EH (cell line): ENCODE results near the gene ODF2.
"Not testable (repeated sequence)": the region's sequence is repeated elsewhere in the genome, so short reads cannot be mapped to it uniquely, and the experiment has no call there.

Experiments used
- DNase-seq: peaks from one replicate; pipeline ENCODE4 v3.0.0-alpha.2; 2015; ENCODE audit warnings: low read depth

Gene ODF2

DNA sequence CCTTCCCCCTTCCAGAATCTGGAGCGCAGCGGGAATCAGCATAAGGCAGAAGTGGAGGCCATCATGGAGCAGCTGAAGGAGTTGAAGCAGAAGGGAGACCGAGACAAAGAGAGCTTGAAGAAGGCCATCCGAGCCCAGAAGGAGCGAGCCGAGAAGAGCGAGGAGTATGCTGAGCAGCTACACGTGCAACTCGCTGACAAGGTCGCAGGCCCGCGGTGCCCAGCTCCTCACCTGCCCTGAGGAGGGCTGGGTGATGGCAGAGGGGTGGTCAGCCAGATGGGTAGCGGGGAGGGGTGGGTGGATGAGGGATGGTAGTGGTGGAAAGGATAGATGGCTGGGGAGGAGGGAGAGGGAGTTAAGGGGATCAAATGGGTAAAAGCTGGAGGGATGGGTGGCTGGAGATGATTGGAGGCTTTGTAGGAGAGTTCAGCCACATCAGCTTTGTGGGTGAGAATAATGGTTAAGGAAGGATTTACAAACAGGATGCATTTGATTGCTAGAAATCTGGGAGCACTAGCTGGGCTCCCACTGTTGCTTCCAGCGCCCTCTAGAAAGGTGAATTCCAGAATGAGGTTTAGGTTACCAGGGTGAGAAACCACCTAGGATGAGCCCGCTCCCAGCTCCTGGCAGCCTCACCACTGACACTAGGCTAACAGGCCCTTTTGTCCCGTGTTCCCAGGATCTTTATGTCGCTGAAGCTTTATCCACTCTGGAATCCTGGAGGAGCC is 29.0 kb downstream of the ODF2 start:
- DNase-seq, result no peak

DNA sequence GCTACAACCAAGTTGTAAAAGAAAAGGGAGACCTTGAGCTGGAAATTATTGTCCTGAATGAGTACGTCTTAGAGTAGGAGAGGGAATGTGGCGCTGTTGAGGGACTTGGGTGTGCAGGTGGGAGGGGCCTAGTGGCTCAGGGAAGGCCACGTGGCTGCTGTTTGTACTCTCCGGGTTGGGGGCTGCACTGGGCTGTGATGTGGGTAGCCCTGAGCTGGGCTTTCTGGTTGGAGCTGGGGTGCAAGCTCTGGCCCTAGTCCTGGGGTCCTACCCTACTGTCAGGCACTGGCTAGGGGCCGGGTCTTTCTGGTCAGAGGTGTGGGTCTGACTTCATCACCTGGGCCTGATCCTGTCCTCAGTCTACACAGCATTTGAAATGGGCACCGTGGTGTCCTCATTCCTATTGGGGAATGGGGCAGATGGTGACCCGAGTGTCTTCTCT is 29.6 kb downstream of the ODF2 start:
- DNase-seq, result no peak

- no peak for DNase-seq
These were observed 30.4 kb downstream of the ODF2 start for GRCh38 chr9:128486201-128486600.

- no peak for DNase-seq
These were observed 37.6 kb downstream of the ODF2 start for GRCh38 chr9:128493424-128493823.

DNA sequence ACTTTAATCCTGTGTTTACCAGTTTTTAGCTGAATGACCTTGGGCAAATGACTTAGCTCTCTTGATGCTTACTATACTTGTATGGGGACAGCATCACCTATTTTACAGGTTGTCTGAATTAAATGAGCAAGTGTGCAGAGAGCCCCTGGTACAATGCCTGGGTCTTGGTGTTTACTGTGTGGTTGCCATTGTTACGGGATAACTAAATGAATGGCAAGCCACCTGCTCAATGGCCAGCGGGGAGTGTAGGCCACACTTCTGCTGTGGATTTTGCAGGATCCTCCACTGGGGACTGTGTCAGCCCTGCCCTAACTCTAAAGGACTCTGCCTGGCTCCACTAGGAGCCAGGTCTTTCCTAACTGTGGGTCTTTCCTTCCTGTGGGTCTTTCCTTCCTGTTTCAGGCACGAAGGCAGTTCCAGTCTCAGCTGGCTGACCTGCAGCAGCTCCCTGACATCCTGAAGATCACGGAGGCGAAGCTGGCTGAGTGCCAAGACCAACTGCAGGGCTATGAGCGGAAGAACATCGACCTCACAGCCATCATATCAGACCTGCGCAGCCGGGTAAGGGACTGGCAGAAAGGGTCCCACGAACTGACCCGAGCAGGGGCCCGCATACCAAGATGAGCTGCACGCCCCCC is 38.4 kb downstream of the ODF2 start:
- DNase-seq, result no peak

GRCh38 chr9:128494746-128495129 is 38.9 kb downstream of the ODF2 start:
- no peak for DNase-seq

DNA sequence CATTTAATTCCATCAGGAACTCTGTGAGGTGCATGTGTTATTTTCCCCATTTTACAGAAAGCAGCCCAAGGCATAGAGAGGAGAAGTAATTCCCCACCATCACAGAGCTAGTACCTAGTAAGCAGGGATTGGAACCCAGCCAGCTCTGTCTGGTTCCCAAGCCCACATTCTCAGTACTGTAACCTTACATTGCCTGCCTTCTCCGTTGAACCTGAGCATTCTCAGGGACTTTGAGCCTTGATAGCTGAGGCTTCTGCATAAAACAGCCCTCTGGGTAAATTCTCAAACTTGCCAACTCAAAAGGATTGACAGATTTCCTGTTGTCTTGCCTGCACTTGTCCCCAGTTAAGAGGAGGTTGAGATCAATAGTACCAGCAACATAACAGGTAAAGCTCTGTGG is 39.5 kb downstream of the ODF2 start:
- no peak for DNase-seq

DNA sequence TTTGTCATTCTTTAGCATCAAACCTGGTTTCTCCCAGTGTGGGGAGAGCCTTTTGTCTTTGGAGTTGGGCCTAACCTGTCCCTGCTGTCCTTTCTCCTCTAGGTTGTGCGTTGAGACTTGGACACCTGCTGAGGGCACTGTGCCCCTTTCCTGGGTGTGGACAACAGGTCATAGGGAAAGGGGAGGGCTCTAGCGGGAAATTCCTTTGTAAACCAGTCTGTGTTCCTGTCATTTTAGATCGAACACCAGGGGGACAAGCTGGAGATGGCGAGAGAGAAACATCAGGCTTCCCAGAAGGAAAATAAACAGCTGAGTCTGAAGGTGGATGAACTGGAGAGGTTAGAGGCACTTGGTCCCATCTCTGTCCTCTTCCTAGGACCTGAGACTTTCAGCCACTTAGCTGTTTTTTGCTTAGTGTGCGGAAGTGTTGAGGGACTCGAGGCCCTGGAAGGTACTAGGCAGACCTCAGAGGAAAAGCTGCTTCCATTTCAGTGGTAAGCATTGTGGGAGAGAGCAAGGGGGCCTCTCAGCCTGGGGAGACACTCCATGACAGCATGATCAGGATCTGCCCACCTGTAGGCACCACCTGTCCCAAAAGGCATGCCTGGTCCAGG is 40.1 kb downstream of the ODF2 start:
- DNase-seq, result no peak

DNA sequence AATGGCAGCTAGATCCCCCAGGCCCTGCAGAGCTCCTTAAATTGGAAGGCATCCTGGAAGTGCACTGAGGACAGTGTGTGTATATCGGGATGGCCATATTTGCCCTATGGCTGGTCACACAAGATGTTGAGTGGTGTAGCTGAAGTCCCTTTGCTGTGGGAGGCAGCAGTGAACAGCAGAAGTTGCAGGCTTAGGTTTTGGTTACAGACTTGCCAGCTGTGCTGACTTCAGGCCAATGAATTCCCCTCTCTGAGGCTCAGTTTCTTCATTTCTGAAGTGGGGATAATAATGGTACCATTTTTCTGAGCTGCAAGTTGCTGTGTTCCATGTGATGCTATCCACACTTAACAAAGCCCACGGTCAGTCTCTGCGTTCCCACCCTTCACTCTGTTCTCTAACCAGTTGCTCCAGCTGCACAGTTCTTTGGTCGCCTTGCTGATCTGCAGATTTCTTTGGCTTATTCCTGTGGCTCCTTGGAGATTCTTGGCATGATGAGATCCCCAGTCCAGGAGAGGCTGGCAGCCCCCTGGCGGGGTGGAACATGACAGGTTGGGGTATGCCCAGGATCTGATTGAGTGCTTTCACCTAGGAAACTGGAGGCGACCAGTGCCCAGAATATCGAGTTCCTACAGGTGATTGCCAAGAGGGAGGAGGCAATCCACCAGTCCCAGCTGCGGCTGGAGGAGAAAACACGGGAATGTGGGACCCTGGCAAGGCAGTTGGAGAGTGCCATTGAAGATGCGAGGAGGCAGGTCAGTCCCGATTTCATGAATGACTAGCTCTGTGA is 42.2 kb downstream of the ODF2 start:
- no peak for DNase-seq

DNA sequence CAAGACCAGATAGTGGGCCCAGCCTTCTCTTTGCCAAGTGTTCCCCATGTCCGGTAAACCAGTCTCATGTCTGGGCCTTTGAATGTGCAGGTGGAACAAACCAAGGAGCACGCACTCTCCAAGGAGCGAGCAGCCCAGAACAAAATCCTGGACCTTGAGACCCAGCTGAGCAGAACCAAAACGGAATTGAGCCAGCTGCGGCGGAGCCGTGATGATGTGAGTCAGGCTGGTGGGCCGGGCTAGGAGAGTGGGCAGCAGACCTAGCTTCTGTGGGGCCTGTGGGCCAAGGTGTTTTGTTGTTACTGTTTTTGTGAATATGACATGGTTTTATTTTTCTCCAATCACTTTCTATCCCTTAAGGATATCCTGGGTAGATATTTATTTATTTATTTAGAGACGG is 43.1 kb downstream of the ODF2 start:
- DNase-seq, result no peak

GRCh38 chr9:128499920-128500319 is 44.1 kb downstream of the ODF2 start:
- DNase-seq, result no peak

- peak; percentile 93 for DNase-seq
These were observed 47.6 kb downstream of the ODF2 start for GRCh38 chr9:128503415-128503825.

GRCh38 chr9:128503870-128504269 is 48.1 kb downstream of the ODF2 start:
- DNase-seq, result peak; percentile 35

- peak; percentile 91 for DNase-seq
These were observed 48.9 kb downstream of the ODF2 start, which contains the start of gene GLE1 for GRCh38 chr9:128504485-128505413. Gene GLE1 (plus strand): TSS chr9:128504719. CDS start chr9:128504806, 87 bp downstream.

DNA sequence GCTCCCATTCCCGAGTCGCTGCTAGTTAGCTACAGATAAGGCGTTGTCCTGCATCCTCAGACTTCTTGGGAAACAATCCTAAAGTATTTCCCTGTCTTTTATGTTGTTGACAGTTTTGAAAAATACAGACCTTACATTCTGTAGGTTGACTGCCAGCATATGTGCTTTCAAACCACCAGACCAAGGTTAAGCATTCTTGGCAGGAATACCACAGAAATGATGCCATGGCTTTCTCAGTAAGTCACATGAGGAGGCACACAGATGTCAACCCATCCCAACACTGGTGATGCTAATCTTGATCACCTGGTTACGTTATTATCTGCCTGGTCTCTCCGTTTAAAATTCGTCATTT is 49.6 kb downstream of the ODF2 start:
- DNase-seq, result peak; percentile 51

DNA sequence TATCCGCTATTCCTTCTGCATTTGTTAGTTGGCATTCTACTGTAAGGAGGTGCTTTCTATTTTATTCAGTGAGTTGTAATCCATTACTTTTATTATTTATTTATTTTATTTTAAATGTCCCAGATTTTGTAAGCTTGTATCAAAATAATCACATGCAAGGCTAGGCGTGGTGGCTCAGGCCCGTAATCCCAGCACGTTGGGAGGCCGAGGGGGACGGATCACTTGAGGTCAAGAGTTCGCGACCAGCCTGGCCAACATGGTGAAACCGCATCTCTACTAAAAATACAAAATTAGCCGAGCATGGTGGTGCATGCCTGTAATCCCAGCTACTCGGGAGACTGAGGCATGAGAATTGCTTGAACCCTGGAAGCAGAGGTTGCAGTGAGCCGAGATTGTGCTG is 50.1 kb downstream of the ODF2 start:
- DNase-seq, result not testable (repeated sequence)

DNA sequence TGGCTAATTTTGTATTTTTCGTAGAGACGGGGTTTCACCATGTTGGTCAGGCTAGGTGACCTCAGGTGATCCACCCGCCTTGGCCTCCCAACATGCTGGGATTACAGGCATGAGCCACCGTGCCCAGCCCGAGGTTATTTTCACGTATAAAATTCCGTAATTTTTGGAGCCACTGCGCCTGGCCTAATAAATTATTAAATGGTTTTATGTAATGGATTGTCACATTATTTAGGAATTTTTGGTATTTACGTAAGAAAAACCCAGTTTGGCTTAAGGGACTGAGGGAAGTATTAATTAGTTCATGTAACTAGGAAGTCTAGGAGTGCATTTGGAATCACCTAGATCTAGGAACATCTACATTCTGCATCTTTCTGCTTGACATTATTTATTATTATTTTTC is 57.0 kb downstream of the ODF2 start:
- no peak for DNase-seq

GRCh38 chr9:128521956-128522355 is 66.2 kb downstream of the ODF2 start:
- DNase-seq, result no peak

DNA sequence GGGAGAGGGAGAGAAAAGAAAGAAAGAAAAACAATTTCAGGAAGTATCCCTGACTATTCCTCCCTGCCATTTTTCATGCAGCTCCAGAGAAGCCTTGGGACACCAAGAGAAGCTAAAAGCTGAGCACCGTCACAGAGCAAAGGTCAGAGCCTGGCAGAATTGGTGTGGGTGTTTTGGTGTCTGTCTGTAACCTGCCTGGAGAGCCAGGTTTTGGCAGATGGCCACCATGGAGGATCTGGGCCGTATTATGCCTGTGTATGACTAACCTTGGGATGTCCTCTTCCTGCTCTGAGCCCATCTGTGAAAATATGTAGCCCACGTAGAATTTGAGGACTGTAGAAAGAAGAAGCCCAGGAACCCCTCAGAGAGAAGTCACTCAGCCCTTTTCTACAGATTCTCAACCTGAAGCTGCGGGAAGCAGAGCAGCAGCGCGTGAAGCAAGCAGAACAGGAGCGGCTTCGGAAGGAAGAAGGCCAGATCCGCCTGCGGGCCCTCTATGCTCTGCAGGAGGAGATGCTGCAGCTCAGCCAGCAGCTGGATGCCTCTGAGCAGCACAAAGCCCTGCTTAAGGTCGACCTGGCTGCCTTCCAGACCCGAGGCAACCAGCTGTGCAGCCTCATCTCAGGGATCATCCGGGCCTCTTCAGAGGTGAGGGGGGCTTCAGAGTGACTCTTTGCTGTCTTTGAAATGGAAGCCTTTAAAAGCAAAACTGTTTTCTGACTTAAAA is 67.6 kb downstream of the ODF2 start:
- DNase-seq, result peak; percentile 43

DNA sequence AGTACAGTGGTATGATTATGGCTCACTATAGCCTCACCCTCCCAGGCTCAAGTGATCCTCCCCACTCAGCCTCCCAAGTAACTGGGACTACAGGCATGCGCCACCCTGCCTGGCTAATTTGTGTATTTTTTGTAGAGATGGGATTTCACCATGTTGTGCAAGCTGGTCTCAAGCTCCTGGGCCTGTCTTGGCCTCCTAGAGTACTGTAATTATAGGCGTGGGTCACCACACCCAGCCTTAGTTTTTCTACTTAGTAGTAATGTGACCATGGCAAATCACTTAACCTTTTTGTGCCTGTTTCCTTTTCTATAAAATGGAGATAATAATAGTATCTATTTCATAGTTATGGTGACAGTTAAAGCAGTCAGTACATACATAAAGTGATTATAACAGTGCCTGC is 70.9 kb downstream of the ODF2 start:
- DNase-seq, result no peak
